H9 (cell line): ENCODE results near the gene PLXNC1. TPM values are rescaled to one million over a fixed set of nuclear protein-coding genes. Genes with fewer than 3 reads are reported as not detected.

ENCODE experiments used
- DNase-seq: peaks from one replicate; pipeline ENCODE4 v3.0.0-alpha.2; 2017
- H2AFZ ChIP-seq: one replicate; pipeline ENCODE4 v1.6.1; 2013; ENCODE audit warnings: mild to moderate bottlenecking, low read length, control low read depth, moderate library complexity
- H2AK5ac ChIP-seq: 2 replicates; pipeline ENCODE4 v1.6.1; 2013; ENCODE audit warnings: low read length, control low read depth, mixed read lengths; ENCODE audit not compliant: insufficient read length
- H2BK120ac ChIP-seq: one replicate; pipeline ENCODE4 v1.6.1; 2013; ENCODE audit warnings: low read depth, mild to moderate bottlenecking, low read length, control low read depth, inconsistent platforms; ENCODE audit not compliant: poor library complexity, severe bottlenecking
- H2BK12ac ChIP-seq: 2 replicates; pipeline ENCODE4 v1.6.1; 2013; ENCODE audit warnings: low read length, control low read depth, mixed read lengths, low read depth; ENCODE audit not compliant: insufficient read length
- H2BK15ac ChIP-seq: 2 replicates; pipeline ENCODE4 v1.6.1; 2013; ENCODE audit warnings: low read depth, low read length, control low read depth
- H2BK20ac ChIP-seq: one replicate; pipeline ENCODE4 v1.6.1; 2013; ENCODE audit warnings: low read depth, mild to moderate bottlenecking, low read length, control low read depth, inconsistent platforms; ENCODE audit not compliant: poor library complexity, severe bottlenecking
- H2BK5ac ChIP-seq: 2 replicates; pipeline ENCODE4 v1.6.1; 2013; ENCODE audit warnings: low read length, control low read depth, mixed read lengths; ENCODE audit not compliant: insufficient read length
- H3K14ac ChIP-seq: 2 replicates; pipeline ENCODE4 v1.6.1; 2013; ENCODE audit warnings: low read length, control low read depth; ENCODE audit not compliant: insufficient read depth
- H3K18ac ChIP-seq: 2 replicates; pipeline ENCODE4 v1.6.1; 2013; ENCODE audit warnings: low read depth, mild to moderate bottlenecking, mixed read lengths, low read length, control low read depth; ENCODE audit not compliant: insufficient read length
- H3K23ac ChIP-seq: 2 replicates; pipeline ENCODE4 v1.6.1; 2013; ENCODE audit warnings: low read length, control low read depth, mixed read lengths, low read depth; ENCODE audit not compliant: insufficient read length
- H3K23me2 ChIP-seq: 2 replicates; pipeline ENCODE4 v1.6.1; 2013; ENCODE audit warnings: low read depth, mild to moderate bottlenecking, mixed read lengths, low read length, control low read depth; ENCODE audit not compliant: insufficient read length, poor library complexity, severe bottlenecking
- H3K27ac ChIP-seq: 2 replicates; pipeline ENCODE4 v1.5.1; 2013; ENCODE audit warnings: low read length, control low read depth, mixed read lengths, low read depth; ENCODE audit not compliant: insufficient read length
- H3K27me3 ChIP-seq: 2 replicates; pipeline ENCODE4 v1.6.1; 2013; ENCODE audit warnings: low read length, control low read depth, inconsistent platforms; ENCODE audit not compliant: insufficient read depth
- H3K4ac ChIP-seq: 2 replicates; pipeline ENCODE4 v1.6.1; 2013; ENCODE audit warnings: low read depth, mild to moderate bottlenecking, control low read depth, inconsistent platforms, low read length, moderate library complexity
- H3K4me1 ChIP-seq: 2 replicates; pipeline ENCODE4 v1.6.1; 2013; ENCODE audit warnings: low read length, control low read depth, inconsistent platforms; ENCODE audit not compliant: insufficient read depth
- H3K4me2 ChIP-seq: 2 replicates; pipeline ENCODE4 v1.6.1; 2013; ENCODE audit warnings: low read length, control low read depth, mixed read lengths; ENCODE audit not compliant: insufficient read length, insufficient read depth
- H3K56ac ChIP-seq: 2 replicates; pipeline ENCODE4 v1.6.1; 2013; ENCODE audit warnings: low read depth, mild to moderate bottlenecking, mixed read lengths, low read length, control low read depth; ENCODE audit not compliant: insufficient read length
- H3K79me1 ChIP-seq: 2 replicates; pipeline ENCODE4 v1.6.1; 2013; ENCODE audit warnings: low read depth, mild to moderate bottlenecking, moderate library complexity, low read length, control low read depth, inconsistent platforms; ENCODE audit not compliant: insufficient read depth, poor library complexity, severe bottlenecking
- H3K79me2 ChIP-seq: 2 replicates; pipeline ENCODE4 v1.6.1; 2013; ENCODE audit warnings: low read length, control low read depth, inconsistent platforms; ENCODE audit not compliant: insufficient read depth
- H3K9ac ChIP-seq: 2 replicates; pipeline ENCODE4 v1.6.1; 2013; ENCODE audit warnings: low read length, control low read depth, mixed read lengths; ENCODE audit not compliant: insufficient read length; ENCODE audit errors: extremely low read depth
- H3K9me3 ChIP-seq: one replicate; pipeline ENCODE4 v1.6.1; 2013; ENCODE audit warnings: low read depth, low read length, inconsistent platforms; ENCODE audit not compliant: control insufficient read depth
- H3T11ph ChIP-seq: one replicate; pipeline ENCODE4 v1.6.1; 2013; ENCODE audit warnings: mild to moderate bottlenecking, low read length, control low read depth, inconsistent platforms
- H4K20me1 ChIP-seq: one replicate; pipeline ENCODE4 v1.6.1; 2013; ENCODE audit not compliant: control insufficient read depth, insufficient read length, insufficient read depth
- H4K5ac ChIP-seq: 2 replicates; pipeline ENCODE4 v1.6.1; 2013; ENCODE audit warnings: low read depth, mild to moderate bottlenecking, mixed read lengths, low read length, control low read depth; ENCODE audit not compliant: insufficient read length
- H4K8ac ChIP-seq: replicated peaks from 2 replicates; pipeline ENCODE4 v1.6.1; 2013; ENCODE audit warnings: low read length, control low read depth, mixed read lengths, low read depth; ENCODE audit not compliant: insufficient read length
- H4K91ac ChIP-seq: 2 replicates; pipeline ENCODE4 v1.6.1; 2013; ENCODE audit warnings: low read depth, mild to moderate bottlenecking, moderate library complexity, mixed read lengths, low read length, control low read depth; ENCODE audit not compliant: insufficient read length
- H3K27ac Mint-ChIP-seq, 3 experiments: 2 replicates in 2 of 3; 3 replicates in 1 of 3; pipeline ENCODE4 v1.8.0; 2020 to 2021; ENCODE audit warnings: mixed read lengths in 3 of 3, mild to moderate bottlenecking in 1 of 3, moderate library complexity in 1 of 3
- H3K27me3 Mint-ChIP-seq: 2 replicates; pipeline ENCODE4 v1.8.0; 2021; ENCODE audit warnings: low read depth, mild to moderate bottlenecking, moderate library complexity, mixed read lengths
- H3K36me3 Mint-ChIP-seq, 3 experiments: 2 replicates in 2 of 3; 3 replicates in 1 of 3; pipeline ENCODE4 v1.8.0; 2020 to 2021; ENCODE audit warnings: low read depth in 3 of 3, mixed read lengths in 3 of 3; ENCODE audit not compliant: insufficient read depth in 1 of 3
- H3K4me1 Mint-ChIP-seq, 2 experiments: 2 replicates each; pipeline ENCODE4 v1.8.0; 2020; ENCODE audit warnings: mixed read lengths in 2 of 2
- H3K4me3 Mint-ChIP-seq, 2 experiments: 2 replicates in 1 of 2; 3 replicates in 1 of 2; pipeline ENCODE4 v1.8.0; 2020 to 2021; ENCODE audit warnings: mild to moderate bottlenecking in 2 of 2, mixed read lengths in 2 of 2, moderate library complexity in 1 of 2
- H3K9me3 Mint-ChIP-seq, 2 experiments: 2 replicates in 1 of 2; 3 replicates in 1 of 2; pipeline ENCODE4 v1.8.0; 2020; ENCODE audit warnings: mild to moderate bottlenecking in 2 of 2, mixed read lengths in 2 of 2, moderate library complexity in 1 of 2
- WGBS: extraction: QIAGEN DNeasy Blood & Tissue Kit; methylation state at CpG from one replicate; pipeline ENCODE4 v1.1.7; 2013; ENCODE audit warnings: missing lambda C conversion rate, low lambda C conversion rate, mixed read lengths; ENCODE audit not compliant: insufficient read length; ENCODE audit errors: extremely low coverage; 5-methylcytosine and 5-hydroxymethylcytosine counted together
- total RNA-seq: library from RNA; stranded (reverse); gene quantifications from 2 replicates; pipeline ENCODE4 v1.2.1, GENCODE V29; 2021
- TF ChIP-seq, protein P1 (sequence below): fragments of 200-600 bp; sonication (generic); conservative IDR thresholded peaks from 3 replicates; pipeline ENCODE4 v1.8.0; 2021; ENCODE audit warnings: antibody characterized with exemption, mild to moderate bottlenecking

Gene PLXNC1
- total RNA-seq, 1 experiment from 2014 or later: 1.2 TPM

DNA sequence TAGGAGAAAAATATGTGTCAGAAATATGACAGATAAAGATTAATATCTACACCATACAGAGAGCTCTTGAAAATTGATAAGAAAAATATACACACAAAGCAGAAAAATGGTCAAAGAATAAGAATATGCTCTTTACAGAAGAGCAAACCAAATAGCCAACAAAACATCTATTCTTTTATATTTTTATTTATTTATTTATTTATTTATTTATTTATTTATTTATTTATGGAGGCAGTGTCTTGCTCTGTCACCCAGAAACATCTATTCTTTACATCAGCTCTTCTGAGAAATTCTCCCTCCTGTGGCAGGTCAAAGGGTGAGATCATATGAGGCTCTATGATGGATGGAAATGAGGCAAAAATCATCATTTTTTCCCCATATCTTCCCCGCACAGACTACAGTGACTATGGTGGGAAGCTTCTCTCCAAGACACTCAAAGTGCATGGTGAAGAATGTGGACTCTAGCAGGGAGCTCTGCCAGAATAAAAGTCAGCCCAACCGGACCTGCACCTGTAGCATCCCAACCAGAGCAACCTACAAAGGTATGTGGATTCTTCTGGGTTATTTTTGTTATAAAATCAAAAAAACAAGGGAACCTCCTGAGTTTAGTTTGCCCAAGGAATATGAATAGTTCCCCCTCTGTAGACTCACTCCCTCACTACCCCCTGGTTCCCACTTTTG lies 71.4 kb downstream of the PLXNC1 start:
- Mint-ChIP-seq H3K27me3 (peaks cover 6% of the 10 kb centered on the region), H3K4me1 (peaks cover 3 to 8% of the 10 kb centered on the region in 2 experiments; a peak in 3 of 4 replicates), H3K9me3 (no peaks in the 10 kb centered on the region), H3K27ac (no peak overlapping the region), H3K4me3 (no peak overlapping the region), H3K36me3 (no peaks in the 10 kb centered on the region)
- no peak overlapping the region for H2BK120ac ChIP-seq
- no peak overlapping the region for H2BK5ac ChIP-seq
- H3K79me2 ChIP-seq: no peaks in the 10 kb centered on the region
- H4K8ac ChIP-seq: no peak overlapping the region
- no peaks in the 10 kb centered on the region for H4K20me1 ChIP-seq
- H3K9ac ChIP-seq: no peak overlapping the region
- H3K27me3 ChIP-seq: no peaks in the 10 kb centered on the region
- no peak overlapping the region for H2AK5ac ChIP-seq
- H3K23me2 ChIP-seq: no peaks in the 10 kb centered on the region
- no peak overlapping the region for H3K18ac ChIP-seq
- DNase-seq: no peak
- H3T11ph ChIP-seq: no peak overlapping the region
- H3K4me1 ChIP-seq: no peaks in the 10 kb centered on the region
- H3K23ac ChIP-seq: no peak overlapping the region
- H2AFZ ChIP-seq: no peak overlapping the region
- no peaks in the 10 kb centered on the region for H3K9me3 ChIP-seq
- H2BK15ac ChIP-seq: no peak overlapping the region
- TF ChIP-seq, protein P1, sequence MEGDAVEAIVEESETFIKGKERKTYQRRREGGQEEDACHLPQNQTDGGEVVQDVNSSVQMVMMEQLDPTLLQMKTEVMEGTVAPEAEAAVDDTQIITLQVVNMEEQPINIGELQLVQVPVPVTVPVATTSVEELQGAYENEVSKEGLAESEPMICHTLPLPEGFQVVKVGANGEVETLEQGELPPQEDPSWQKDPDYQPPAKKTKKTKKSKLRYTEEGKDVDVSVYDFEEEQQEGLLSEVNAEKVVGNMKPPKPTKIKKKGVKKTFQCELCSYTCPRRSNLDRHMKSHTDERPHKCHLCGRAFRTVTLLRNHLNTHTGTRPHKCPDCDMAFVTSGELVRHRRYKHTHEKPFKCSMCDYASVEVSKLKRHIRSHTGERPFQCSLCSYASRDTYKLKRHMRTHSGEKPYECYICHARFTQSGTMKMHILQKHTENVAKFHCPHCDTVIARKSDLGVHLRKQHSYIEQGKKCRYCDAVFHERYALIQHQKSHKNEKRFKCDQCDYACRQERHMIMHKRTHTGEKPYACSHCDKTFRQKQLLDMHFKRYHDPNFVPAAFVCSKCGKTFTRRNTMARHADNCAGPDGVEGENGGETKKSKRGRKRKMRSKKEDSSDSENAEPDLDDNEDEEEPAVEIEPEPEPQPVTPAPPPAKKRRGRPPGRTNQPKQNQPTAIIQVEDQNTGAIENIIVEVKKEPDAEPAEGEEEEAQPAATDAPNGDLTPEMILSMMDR: no peak
- no peak overlapping the region for H2BK12ac ChIP-seq
- no peak overlapping the region for H3K4me2 ChIP-seq
- no peak overlapping the region for H2BK20ac ChIP-seq
- no peak overlapping the region for H4K91ac ChIP-seq
- no peak overlapping the region for H3K14ac ChIP-seq
- H3K4ac ChIP-seq: no peak overlapping the region
- H4K5ac ChIP-seq: no peak overlapping the region
- H3K79me1 ChIP-seq: no peaks in the 10 kb centered on the region
- H3K56ac ChIP-seq: no peak overlapping the region
- no peak overlapping the region for H3K27ac ChIP-seq
- WGBS: no CpG with 5 or more reads among the region's 2 CpGs
